KBM-7 (cell line): ENCODE data around the gene ACOD1.

Experiments used
- DNase-seq: peaks from one replicate; pipeline ENCODE4 v3.0.0-alpha.2; 2015
- in situ Hi-C: fragments of 300-500 bp; cut with MboI; formaldehyde crosslinking; loops from 2 replicates; pipeline ENCODE4 v1.14.3; 2020; ENCODE audit warnings: low sequenced_read_pairs, low pct_unique_long_range_greater_than_20kb, mixed read lengths

Gene ACOD1

GRCh38 chr13:76976929-76977328 is 28.6 kb downstream of the ACOD1 start:
- no peak for DNase-seq
- in situ Hi-C loops: no loop called here

DNA sequence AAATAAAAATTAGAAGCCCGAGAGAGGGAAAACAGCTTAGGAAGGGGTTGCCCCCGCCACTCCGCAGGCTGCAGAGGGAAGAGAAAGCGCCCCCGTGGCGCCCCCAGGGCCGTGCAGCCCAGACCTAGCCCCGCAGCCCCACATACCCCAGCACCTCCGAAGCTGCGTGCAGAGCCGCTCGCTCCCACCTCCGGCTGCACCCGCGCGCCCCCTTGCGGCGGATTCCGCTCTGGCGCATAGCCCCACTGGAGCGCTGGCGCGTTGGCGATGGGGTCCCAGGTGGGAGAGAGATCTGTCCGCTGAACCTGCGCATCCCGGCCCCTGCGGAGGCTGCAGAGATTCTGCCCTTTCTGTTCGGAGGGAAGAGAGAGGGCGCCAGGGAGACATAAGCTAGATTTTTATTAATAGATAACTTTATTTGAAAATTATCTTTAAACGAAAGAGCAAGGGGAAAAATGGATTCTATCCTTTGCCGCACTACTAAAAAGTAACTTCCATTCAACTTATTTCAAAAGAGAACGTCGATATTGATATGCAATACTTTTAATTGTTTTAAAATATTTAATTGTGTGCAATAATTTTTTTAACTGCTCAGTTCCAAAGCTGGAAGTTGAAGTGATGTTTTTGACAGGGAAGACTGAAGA is 31.9 kb downstream of the ACOD1 start:
- in situ Hi-C loops: no loop called here
- peak; percentile 74 for DNase-seq

DNA sequence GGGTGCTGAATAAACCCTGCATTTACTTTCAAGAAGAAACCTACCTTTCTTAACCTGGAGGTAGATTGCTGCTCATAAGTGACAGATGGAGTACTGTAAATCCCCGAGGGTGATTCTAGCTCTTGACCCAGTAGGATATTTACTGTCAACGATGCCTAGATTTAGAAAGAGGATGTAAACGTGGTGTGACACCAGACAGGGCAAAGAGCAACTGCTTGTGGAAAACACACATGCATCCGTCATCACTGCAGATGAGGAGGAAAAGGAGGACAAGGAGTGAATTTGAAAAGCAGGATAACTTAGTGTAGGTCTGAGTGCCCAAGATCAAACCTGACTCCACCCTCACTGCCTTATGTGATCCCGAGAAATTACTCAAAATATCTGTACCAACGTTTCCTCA is 33.8 kb downstream of the ACOD1 start:
- in situ Hi-C loops: no loop called here

GRCh38 chr13:76983676-76984075 is 35.4 kb downstream of the ACOD1 start:
- in situ Hi-C loops: no loop called here

More for the DNA sequence above, 33.8 kb downstream of the ACOD1 start:
- DNase-seq: no peak

DNA sequence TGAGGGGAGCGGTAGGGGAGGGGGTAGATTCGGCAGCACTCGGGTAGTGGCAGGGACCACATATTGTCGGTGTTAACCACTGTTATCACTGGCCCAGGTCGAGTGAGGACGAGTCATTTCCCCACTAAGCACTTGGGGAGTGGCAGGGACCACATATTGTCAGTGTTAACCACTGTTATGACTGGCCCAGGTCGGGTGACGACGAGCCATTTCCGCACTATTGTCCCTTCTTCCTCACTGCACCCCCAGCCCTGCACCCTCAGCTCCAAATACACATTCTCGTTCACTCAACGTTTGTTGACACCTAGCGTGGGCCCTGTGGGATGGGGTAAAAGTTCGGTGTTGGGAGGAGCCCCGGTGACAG is 43.1 kb downstream of the ACOD1 start:
- in situ Hi-C loops: no loop called here

More at GRCh38 chr13:76983676-76984075, 35.4 kb downstream of the ACOD1 start:
- DNase-seq: no peak

GRCh38 chr13:76991796-76992547 is 43.7 kb downstream of the ACOD1 start, which contains the start of gene CLN5:
TSS of gene CLN5 (plus strand) at chr13:76992081. CDS start at chr13:76992099, 18 bp downstream.
- in situ Hi-C loops: no loop called here
- DNase-seq: peak; percentile 93

More for the DNA sequence above, 43.1 kb downstream of the ACOD1 start:
- DNase-seq: no peak

GRCh38 chr13:76992548-76993001 is 44.3 kb downstream of the ACOD1 start:
- in situ Hi-C loops: no loop called here
- no peak for DNase-seq

- in situ Hi-C loops: no loop called here
- DNase-seq: no peak
Measured at GRCh38 chr13:76993021-76993420, 44.7 kb downstream of the ACOD1 start.

GRCh38 chr13:76993473-76993872 is 45.2 kb downstream of the ACOD1 start:
- in situ Hi-C loops: no loop called here
- no peak for DNase-seq

GRCh38 chr13:76994281-76994680 is 46.0 kb downstream of the ACOD1 start:
- no peak for DNase-seq
- in situ Hi-C loops: no loop called here

GRCh38 chr13:77000475-77000874 is 52.2 kb downstream of the ACOD1 start:
- peak; percentile 46 for DNase-seq
- in situ Hi-C loops: no loop called here

GRCh38 chr13:77001540-77001939 is 53.2 kb downstream of the ACOD1 start:
- in situ Hi-C loops: no loop called here

GRCh38 chr13:77001963-77002587 is 53.8 kb downstream of the ACOD1 start:
- in situ Hi-C loops: no loop called here
- DNase-seq: no peak

More at GRCh38 chr13:77001540-77001939, 53.2 kb downstream of the ACOD1 start:
- DNase-seq: no peak

DNA sequence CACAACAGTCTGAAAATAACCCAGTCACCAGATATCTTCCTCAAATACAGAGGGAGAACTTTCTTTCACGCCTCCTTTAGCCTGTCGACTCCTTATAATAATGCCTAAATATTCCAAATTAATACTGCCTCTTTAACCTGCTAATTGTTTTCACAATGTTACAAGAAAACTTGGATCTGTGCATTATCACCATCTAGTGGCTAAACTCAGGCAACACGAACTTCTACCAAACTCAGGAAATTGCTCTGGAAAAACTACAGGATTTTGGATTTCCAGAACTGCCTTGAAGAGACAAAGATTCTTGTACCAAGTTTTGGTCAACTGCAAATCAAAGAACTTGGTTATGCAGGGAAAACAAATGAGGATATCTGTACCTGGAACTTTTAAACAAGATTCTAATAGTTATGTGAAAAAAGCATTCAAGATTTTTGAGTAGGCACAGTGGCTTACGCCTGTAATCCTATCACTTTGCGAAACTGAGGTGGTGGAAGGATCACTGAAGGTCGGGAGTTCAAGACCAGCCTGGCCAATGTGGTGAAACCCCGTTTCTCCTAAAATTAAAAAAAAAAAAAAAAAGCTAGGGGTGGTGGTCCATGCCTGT is 54.4 kb downstream of the ACOD1 start:
- DNase-seq: no peak
- in situ Hi-C loops: no loop called here
